GM18499 (cell line): Measurements from ENCODE around the gene EPS15.
"Not testable (repeated sequence)": the region's sequence is repeated elsewhere in the genome, so short reads cannot be mapped to it uniquely, and the experiment has no call there.

Source experiments
- ATAC-seq: cut with Tn5 transposase; IDR thresholded peaks from one replicate; pipeline ENCODE4 v1.9.1; 2021; ENCODE audit warnings: moderate number of reproducible peaks; ENCODE audit not compliant: insufficient read depth, unreplicated experiment

EPS15 gene

GRCh38 chr1:51549016-51549619, 30.1 kb upstream of the EPS15 start:
- no peak for ATAC-seq

- ATAC-seq, result no peak
Measured at GRCh38 chr1:51543858-51544257, 24.8 kb upstream of the EPS15 start.

DNA sequence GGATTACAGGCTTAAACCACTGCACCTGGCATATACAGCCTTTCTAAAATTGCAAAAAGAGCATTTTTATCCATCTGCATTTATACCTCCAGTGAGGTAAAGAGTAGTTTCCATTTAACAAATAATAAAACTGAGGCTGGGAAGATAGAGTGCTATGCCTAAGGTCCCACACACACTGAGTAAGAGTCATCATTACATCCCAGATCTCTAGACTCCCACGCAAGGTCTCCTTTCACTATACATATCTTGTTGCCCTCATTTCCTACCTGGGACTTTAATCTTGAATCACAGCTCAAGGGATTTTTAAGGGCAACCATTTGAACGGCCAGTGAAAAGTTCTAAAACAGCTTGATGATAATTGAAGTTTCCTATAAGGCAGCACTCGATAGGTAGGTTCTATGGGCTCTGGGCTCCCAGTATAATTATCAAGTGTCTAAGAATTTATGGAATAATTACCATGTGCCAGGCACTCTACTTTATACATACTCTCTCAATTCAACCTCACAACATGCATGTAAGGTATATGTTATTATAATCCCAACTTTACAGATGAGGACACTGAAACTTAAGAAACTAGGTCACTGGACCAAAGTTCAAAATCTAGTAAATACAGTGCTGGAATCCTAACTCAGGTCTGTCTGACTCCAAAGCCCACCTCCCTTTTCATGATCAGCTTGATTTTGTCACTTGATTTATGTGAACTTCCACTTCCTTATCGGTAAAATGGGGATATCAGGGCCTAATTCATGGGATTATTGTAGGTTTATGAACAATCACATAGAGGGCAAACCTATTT, 23.3 kb upstream of the EPS15 start:
- ATAC-seq, result no peak

- ATAC-seq, result no peak
Measured at GRCh38 chr1:51541313-51542050, 22.4 kb upstream of the EPS15 start.

GRCh38 chr1:51537568-51537967, 18.5 kb upstream of the EPS15 start:
- ATAC-seq, result no peak

DNA sequence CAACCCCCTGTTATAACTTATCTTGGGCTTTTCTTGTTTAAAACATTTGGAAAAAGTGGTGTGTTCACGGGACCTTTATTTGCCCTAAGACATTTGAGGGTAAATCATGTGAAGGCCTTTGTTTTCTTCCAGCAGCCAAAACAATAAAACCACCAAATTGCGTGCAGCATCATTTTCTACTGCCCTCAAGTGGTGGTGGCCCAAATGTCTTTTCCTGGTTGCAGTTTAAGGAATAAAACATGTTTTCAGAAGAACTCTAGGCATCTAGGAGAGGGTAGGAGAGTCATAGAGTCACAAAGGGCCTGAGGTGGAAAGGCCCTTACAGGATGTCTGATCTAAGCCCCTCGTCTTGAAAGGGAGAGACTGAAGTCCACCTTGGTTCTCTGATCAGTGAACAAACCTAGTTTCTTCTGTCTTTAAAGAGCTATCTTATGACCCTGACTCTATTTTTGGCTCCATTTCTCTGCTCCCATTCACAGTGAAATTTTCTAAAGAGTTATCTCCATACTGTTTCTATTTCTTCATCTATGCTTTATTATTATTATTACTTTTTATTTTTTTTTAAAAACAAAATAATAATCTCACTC, 16.0 kb upstream of the EPS15 start:
- no peak for ATAC-seq

DNA sequence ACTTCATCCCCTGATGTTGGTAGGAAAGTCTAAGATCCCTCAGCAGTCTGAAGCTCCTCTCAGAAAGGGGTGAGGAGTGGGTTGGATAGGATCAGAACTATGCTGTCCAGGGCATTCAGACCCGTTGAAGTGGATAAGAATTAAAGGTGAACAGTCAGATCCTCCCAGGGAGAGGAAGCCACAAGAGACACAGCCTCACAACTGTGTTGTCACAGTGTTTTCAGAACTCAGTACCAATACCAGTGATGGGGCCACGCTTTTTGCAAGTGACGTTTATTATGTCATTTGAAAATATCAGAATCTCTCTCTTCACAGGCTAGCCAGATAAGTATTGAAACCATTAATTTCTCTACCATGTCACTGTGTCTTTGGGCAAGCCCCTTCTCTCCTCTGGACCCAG, 15.4 kb upstream of the EPS15 start:
- ATAC-seq, result no peak

DNA sequence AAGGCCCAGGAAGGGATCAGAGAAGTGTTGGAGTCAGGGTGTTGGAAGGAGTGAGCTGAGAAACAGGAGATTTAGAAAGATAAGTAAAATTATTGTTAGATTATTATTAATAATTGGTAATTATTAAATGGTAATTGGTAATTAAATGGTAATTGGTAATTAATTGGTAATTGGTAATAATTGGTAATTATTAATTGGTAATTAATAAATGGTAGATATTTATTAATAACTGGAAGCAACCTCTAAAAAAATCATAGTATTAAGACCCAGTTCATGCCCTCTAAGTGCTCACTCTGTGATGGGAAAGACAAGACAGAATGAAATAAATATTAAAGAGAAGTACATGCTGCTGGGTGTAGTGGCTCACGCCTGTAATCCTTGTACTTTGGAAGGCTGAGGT, 13.8 kb upstream of the EPS15 start:
- ATAC-seq, result no peak

DNA sequence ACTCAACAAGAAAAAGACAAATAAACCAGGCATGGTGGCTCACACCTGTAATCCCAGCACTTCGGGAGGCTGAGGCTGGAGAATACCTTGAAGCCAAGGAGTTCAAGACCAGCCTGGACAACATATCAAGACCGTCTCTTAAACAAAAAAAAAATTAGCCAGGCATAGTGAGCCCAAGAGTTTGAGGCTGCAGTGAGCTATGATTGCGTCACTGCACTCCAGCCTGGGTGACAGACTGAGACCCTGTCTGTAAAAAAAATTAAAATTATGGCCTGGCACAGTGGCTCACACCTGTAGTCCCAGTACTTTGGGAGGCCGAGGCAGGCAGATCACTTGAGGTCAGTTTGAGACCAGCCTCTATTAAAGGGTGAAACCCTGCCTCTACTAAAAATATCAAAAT, 11.4 kb upstream of the EPS15 start:
- not testable (repeated sequence) for ATAC-seq

- ATAC-seq, result no peak
Measured at GRCh38 chr1:51527144-51527543, 8.1 kb upstream of the EPS15 start.

GRCh38 chr1:51526248-51526647, 7.2 kb upstream of the EPS15 start:
- no peak for ATAC-seq

DNA sequence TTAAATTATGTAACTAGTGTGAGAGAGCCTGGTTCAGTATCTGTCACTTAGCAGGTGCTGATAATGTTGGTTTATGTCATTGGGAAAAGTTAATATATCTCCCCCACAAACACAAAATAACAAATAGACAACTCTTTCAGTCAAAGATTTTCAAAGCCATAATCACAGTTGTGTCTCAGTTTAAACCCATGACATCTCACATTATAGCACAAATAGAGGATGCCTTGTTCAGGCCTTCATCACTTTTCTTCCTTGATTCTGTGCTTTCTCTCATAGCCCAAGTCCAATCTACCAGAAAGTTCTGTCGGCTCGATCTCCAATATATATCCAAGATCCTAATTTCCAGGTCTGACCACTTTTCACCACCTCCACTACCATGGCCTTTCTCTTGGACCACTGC, 6.2 kb upstream of the EPS15 start:
- no peak for ATAC-seq

- no peak for ATAC-seq
Measured at GRCh38 chr1:51524817-51525216, 5.8 kb upstream of the EPS15 start.

DNA sequence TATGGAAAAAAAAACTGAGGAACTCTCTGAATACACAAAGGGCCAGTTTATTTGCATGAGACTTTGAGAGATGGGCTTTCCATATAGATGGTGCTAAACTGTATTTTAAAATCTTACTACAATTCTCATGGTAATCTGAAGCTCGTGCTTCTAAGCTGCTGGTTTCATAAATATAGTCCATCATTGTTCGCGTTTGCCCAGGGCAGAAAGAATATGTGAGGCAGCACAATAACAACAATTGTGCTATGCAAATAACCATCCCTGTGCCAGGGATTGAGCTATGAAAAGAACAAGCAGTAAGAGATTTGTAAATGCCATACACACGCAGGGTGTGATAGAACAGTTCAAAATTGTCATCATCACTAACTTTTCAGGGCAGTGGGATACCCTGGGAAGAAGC, 4.9 kb upstream of the EPS15 start:
- ATAC-seq, result no peak

DNA sequence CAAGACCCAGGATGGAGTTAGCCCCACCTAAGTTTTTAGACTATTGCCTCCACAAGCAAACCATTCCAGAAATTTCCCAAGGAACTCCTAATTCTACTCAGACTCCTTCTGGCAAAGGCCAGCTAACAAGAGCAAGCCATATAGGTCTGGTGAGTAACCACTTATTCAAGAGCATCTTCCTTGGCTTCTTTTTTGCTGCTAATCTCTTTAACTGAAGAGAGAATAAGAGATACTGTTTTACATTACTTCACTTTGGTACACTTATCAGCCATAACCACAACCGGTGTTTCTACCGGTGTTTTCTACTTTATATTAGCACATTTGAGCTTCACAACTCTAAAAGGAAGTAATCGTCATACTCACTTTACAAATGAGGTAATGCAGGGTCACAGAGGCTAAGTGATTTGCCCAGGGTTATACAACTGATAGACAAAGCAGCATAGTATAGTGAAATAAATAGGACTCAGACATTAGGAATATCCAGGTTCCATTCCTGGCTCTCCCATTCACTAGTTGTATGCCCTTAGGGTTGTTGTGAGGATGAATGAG, 1.7 kb upstream of the EPS15 start:
- ATAC-seq, result no peak

- no peak for ATAC-seq
Measured at GRCh38 chr1:51519865-51520699, 1.0 kb upstream of the EPS15 start.

DNA sequence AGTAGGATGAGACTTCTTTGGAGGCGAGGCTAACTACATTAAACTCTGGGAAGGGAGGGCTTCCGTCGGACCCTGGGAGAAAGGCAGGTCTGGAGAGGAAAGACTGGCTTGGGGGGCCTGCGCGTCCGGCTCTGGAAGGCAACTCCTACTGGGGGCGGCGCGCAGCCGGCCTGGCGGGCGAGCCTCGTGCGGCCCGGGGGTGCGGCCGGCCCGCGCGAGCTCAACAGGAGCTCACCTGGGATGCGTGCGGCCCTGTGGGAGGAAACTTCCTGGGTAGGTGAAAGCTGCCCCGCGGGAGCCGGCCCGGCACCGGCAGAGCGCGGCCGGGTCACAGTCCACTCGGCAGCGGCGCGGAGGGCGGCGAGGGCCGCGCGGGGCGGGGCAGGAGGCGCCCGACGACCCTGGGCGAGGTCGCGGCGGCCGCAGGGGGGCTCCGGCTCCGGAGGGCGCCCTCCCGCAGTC, 449 bp downstream of the EPS15 start:
- no peak for ATAC-seq

GRCh38 chr1:51518033-51518585, 957 bp downstream of the EPS15 start:
- no peak for ATAC-seq

DNA sequence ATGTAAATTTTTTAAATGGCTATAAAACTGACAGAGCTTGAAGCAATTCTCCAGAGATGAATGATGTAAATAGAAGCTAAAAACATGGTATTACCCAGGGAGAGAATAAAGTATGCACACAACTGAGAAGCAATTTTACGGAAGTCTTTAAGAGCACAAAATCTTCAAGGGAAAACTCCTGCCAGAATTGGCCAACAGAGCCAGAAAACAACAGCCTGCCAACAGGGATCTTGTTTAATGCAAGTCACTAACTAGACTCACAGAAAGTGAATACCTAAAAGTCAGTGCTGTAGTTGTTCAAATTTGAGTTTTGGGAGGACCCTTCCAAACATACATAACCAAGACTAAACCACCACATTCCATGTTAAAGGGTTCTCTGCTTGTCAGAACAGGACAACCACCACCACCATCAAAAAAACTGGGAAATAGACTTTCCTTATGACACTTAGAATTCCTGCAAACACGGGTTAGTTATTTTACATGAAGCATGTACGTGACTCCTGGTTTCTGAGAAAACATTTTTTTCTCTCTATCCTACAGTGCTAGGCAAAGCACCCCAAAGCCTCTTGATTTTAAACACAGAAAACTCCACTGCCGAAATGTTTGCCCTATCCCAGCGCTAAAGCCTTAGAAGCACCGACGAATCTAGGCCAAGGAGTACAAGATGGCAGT, 1.6 kb downstream of the EPS15 start:
- ATAC-seq, result no peak
